Transverse colon (tissue), 3 donors: ENCODE measurements around the gene LRP11.

Experiments used
- POLR2A ChIP-seq: fragments of 450-650 bp; IDR thresholded peaks from one replicate; pipeline ENCODE4 v1.6.1; 2016; ENCODE audit warnings: antibody characterized with exemption, mild to moderate bottlenecking, moderate library complexity
- TF ChIP-seq, protein P1 (sequence below), 5 experiments: fragments of 200-600 bp in 3 of 5; fragments of 450-650 bp in 2 of 5; sonication (generic) in 3 of 5; IDR thresholded peaks; 1 replicate in 2 of 5; 2 replicates in 3 of 5; pipeline ENCODE4 v1.5.1; 2016 to 2017; ENCODE audit warnings: antibody characterized with exemption in 5 of 5, inconsistent platforms in 3 of 5, mild to moderate bottlenecking in 2 of 5, moderate library complexity in 1 of 5

DNA sequence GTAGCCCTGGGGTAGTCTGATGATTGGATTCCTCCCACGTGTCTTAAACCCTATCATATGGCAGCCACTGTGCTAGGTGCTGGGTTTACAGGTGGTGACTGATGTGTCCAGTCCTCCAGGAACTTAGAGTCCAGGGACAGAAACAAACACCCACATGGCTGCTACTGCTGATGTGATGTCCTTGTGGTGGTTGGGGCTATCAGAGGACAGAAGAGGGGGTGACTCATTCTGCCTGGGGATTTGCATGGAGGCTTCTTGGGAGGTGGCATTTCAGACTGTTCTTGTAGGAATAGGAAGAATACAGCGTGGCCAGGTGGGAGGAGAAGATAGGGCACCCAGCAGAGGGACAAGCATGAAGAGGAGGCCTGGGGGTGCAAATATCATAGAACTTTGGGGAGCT, 48.9 kb upstream of the LRP11 start:
- TF ChIP-seq, protein P1, sequence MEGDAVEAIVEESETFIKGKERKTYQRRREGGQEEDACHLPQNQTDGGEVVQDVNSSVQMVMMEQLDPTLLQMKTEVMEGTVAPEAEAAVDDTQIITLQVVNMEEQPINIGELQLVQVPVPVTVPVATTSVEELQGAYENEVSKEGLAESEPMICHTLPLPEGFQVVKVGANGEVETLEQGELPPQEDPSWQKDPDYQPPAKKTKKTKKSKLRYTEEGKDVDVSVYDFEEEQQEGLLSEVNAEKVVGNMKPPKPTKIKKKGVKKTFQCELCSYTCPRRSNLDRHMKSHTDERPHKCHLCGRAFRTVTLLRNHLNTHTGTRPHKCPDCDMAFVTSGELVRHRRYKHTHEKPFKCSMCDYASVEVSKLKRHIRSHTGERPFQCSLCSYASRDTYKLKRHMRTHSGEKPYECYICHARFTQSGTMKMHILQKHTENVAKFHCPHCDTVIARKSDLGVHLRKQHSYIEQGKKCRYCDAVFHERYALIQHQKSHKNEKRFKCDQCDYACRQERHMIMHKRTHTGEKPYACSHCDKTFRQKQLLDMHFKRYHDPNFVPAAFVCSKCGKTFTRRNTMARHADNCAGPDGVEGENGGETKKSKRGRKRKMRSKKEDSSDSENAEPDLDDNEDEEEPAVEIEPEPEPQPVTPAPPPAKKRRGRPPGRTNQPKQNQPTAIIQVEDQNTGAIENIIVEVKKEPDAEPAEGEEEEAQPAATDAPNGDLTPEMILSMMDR (IDR thresholded peaks at IDR 0.05) = no peak
- no peak for TF ChIP-seq POLR2A
